AG09309 (cell line): ENCODE results near the gene DENND4C.

Source experiments
- DNase-seq: peaks from one replicate; pipeline ENCODE4 v3.0.0-alpha.2; 2010; ENCODE audit warnings: low read depth
- H3K4me3 ChIP-seq: 2 replicates; pipeline ENCODE4 v1.5.1; 2011; ENCODE audit warnings: mild to moderate bottlenecking, low read depth, low read length, moderate library complexity; ENCODE audit not compliant: control insufficient read depth
- CTCF ChIP-seq: IDR thresholded peaks from 2 replicates; pipeline ENCODE4 v1.5.1; 2011; ENCODE audit warnings: mild to moderate bottlenecking, low read depth, low read length, inconsistent platforms; ENCODE audit not compliant: insufficient read depth, control insufficient read depth; ENCODE audit errors: missing control alignments

DENND4C gene

GRCh38 chr9:19286634-19287188 lies 56.2 kb downstream of the DENND4C start:
- TF ChIP-seq CTCF: no peak
- no peak overlapping the region for H3K4me3 ChIP-seq
- DNase-seq: no peak

- DNase-seq: no peak
- no peak for TF ChIP-seq CTCF
- H3K4me3 ChIP-seq: no peak overlapping the region
These were observed 57.6 kb downstream of the DENND4C start for GRCh38 chr9:19288081-19288480.

- no peak overlapping the region for H3K4me3 ChIP-seq
- TF ChIP-seq CTCF: no peak
- no peak for DNase-seq
These were observed 59.6 kb downstream of the DENND4C start for GRCh38 chr9:19290103-19290502.

- TF ChIP-seq CTCF: no peak
- no peak overlapping the region for H3K4me3 ChIP-seq
- DNase-seq: no peak
These were observed 63.7 kb downstream of the DENND4C start for GRCh38 chr9:19294219-19294618.

- no peak overlapping the region for H3K4me3 ChIP-seq
- TF ChIP-seq CTCF: no peak
- DNase-seq: no peak
These were observed 68.0 kb downstream of the DENND4C start for GRCh38 chr9:19298436-19299000.

GRCh38 chr9:19303216-19303615 lies 72.7 kb downstream of the DENND4C start:
- no peak for TF ChIP-seq CTCF
- no peak overlapping the region for H3K4me3 ChIP-seq
- no peak for DNase-seq
